ENCODE measurements around the gene SMAD2.

DNA sequence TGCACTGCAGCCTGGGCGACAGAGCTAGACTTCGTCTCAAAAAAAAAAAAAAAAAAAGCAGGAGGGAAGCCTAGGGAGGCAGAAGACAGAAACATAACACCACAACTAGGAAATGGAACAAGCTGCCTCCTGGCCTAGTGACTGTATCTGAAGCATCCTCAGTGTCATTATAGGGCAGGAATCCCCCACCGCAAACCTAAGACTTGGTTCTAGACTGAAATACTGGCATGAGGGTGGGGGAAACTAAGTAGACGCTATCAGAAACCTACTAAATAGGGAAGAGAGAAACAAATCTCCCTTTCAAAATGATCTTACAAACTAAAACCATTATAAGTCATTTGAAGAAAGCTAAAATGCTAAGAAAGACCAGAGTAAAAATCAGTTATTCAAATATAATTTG, 16.4 kb upstream of the SMAD2 start:
- TF ChIP-seq EP300 (IDR thresholded peaks at IDR 0.05; ENCODE audit: low read length) (no peak), SOX6 (IDR thresholded peaks at IDR 0.05) (no peak), POLR2A (conservative IDR thresholded peaks at IDR 0.05) (no peak), ZC3H11A (IDR thresholded peaks at IDR 0.05; ENCODE audit: low read depth, low read length) (no peak), FOXP1 (CRISPR knock-in tag; IDR thresholded peaks at IDR 0.05) (no peak), CBX5 (IDR thresholded peaks at IDR 0.05; ENCODE audit: borderline replicate concordance, low read depth) (no peak), NCOA6 (IDR thresholded peaks at IDR 0.05) (no peak), ZFX (CRISPR knock-in tag; IDR thresholded peaks at IDR 0.05) (no peak), ZNF324 (CRISPR knock-in tag; IDR thresholded peaks at IDR 0.05) (no peak), NFE2 (IDR thresholded peaks at IDR 0.05; ENCODE audit: low read depth) (no peak)
- TF ChIP-seq, protein P1, sequence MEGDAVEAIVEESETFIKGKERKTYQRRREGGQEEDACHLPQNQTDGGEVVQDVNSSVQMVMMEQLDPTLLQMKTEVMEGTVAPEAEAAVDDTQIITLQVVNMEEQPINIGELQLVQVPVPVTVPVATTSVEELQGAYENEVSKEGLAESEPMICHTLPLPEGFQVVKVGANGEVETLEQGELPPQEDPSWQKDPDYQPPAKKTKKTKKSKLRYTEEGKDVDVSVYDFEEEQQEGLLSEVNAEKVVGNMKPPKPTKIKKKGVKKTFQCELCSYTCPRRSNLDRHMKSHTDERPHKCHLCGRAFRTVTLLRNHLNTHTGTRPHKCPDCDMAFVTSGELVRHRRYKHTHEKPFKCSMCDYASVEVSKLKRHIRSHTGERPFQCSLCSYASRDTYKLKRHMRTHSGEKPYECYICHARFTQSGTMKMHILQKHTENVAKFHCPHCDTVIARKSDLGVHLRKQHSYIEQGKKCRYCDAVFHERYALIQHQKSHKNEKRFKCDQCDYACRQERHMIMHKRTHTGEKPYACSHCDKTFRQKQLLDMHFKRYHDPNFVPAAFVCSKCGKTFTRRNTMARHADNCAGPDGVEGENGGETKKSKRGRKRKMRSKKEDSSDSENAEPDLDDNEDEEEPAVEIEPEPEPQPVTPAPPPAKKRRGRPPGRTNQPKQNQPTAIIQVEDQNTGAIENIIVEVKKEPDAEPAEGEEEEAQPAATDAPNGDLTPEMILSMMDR (IDR thresholded peaks at IDR 0.05 in 2 of 3, conservative IDR thresholded peaks at IDR 0.05 in 1 of 3; ENCODE audit: insufficient read depth in 2 of 3, low read depth in 1 of 3, low read length in 3 of 3) = no peak
- TF ChIP-seq, protein P2, sequence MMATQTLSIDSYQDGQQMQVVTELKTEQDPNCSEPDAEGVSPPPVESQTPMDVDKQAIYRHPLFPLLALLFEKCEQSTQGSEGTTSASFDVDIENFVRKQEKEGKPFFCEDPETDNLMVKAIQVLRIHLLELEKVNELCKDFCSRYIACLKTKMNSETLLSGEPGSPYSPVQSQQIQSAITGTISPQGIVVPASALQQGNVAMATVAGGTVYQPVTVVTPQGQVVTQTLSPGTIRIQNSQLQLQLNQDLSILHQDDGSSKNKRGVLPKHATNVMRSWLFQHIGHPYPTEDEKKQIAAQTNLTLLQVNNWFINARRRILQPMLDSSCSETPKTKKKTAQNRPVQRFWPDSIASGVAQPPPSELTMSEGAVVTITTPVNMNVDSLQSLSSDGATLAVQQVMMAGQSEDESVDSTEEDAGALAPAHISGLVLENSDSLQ (IDR thresholded peaks at IDR 0.05) = no peak
- TF ChIP-seq, protein P3, sequence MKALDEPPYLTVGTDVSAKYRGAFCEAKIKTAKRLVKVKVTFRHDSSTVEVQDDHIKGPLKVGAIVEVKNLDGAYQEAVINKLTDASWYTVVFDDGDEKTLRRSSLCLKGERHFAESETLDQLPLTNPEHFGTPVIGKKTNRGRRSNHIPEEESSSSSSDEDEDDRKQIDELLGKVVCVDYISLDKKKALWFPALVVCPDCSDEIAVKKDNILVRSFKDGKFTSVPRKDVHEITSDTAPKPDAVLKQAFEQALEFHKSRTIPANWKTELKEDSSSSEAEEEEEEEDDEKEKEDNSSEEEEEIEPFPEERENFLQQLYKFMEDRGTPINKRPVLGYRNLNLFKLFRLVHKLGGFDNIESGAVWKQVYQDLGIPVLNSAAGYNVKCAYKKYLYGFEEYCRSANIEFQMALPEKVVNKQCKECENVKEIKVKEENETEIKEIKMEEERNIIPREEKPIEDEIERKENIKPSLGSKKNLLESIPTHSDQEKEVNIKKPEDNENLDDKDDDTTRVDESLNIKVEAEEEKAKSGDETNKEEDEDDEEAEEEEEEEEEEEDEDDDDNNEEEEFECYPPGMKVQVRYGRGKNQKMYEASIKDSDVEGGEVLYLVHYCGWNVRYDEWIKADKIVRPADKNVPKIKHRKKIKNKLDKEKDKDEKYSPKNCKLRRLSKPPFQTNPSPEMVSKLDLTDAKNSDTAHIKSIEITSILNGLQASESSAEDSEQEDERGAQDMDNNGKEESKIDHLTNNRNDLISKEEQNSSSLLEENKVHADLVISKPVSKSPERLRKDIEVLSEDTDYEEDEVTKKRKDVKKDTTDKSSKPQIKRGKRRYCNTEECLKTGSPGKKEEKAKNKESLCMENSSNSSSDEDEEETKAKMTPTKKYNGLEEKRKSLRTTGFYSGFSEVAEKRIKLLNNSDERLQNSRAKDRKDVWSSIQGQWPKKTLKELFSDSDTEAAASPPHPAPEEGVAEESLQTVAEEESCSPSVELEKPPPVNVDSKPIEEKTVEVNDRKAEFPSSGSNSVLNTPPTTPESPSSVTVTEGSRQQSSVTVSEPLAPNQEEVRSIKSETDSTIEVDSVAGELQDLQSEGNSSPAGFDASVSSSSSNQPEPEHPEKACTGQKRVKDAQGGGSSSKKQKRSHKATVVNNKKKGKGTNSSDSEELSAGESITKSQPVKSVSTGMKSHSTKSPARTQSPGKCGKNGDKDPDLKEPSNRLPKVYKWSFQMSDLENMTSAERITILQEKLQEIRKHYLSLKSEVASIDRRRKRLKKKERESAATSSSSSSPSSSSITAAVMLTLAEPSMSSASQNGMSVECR (CRISPR knock-in tag; IDR thresholded peaks at IDR 0.05) = no peak
